Stimulated activated CD4-positive, alpha-beta T cell treated with anti-CD3 and anti-CD28 coated beads, Interleukin-12 subunit alpha, Interleukin-12 subunit beta, amount 100 ng/mL, for 48 hours (primary cell): ENCODE measurements around the gene KRT81.
A peak's percentile ranks its signal among the peaks of the same experiment; 100 is the strongest.
"Not testable (repeated sequence)": the region's sequence is repeated elsewhere in the genome, so short reads cannot be mapped to it uniquely, and the experiment has no call there.

Experiments used
- DNase-seq, 3 donors: peaks; one replicate each; pipeline ENCODE4 v3.0.0-alpha.2; 2020; ENCODE audit warnings: low read depth in 2 of 3, low spot score in 1 of 3

The KRT81 gene

GRCh38 chr12:52243856-52244614, 47.3 kb downstream of the KRT81 start:
- DNase-seq, result peak; percentile 52 to 66 (median 60)

DNA sequence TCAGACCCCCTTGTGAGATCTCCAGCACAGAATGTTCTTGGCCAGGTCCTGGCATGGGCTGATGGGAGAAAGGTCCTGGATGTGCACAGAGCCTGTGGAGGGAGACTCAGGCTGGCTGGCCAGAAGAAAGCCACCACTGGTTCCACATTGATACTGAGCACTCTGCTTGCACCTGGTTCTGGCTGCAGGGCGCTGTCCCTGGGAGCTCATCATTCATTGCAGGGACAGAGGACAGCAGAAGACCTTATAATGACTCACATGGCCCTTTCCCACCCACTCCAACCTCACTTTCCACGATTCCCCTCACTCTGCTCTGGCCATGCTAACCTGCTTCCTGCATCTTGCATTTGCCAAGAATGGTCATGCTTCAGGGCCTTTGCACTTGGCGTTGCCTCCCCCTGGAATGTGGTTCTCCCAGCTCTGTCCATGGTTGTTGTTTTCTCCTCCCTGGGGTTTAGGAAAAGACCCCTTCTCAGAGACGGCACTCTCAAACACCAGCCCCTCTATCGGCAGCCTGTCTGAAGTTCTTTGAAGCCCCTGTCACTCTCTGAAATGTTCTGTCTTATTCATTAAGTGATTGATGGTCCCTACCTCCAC, 48.0 kb downstream of the KRT81 start:
- DNase-seq, result no peak

GRCh38 chr12:52242442-52243258, 48.7 kb downstream of the KRT81 start:
- DNase-seq, result no peak

- DNase-seq, result no peak
These were observed 50.0 kb downstream of the KRT81 start for GRCh38 chr12:52241205-52241842.

DNA sequence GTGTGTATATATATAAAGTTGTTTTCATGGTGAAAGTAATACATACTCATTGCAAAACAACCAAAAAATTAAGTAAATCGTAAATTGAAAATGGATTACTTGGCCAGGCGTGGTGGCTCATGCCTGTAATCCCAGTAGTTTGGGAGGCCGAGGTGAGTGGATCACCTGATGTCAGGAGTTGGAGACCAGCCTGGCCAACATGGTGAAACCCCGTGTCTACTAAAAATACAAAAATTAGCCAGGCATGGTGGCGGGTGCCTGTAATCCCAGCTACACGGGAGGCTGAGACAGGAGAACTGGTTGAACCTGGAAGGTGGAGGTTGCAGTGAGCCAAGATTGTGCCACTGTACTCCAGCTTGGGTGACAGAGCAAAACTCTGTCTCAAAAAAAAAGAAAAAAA, 51.1 kb downstream of the KRT81 start:
- DNase-seq, result not testable (repeated sequence)

DNA sequence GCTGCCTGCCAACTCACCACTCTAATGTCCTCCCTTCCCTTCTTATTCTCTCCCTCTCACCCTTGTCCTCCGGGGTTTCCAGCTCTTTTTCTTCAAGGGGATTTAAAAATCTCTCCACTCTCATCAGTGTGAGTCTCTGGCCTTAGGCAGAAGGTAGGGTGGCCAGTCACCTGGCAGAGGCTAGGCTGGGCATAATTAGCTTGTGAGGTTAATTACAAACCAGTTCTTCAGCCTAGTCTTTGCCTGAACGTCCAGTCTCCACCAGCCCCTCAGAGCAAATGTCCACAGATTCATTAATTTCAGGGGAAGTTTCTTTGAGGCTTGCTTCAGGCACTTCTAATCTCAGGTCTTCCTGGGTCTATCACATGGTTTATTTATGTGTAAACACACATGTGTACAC, 51.6 kb downstream of the KRT81 start:
- DNase-seq, result no peak

GRCh38 chr12:52238916-52239646, 52.3 kb downstream of the KRT81 start:
- no peak for DNase-seq

DNA sequence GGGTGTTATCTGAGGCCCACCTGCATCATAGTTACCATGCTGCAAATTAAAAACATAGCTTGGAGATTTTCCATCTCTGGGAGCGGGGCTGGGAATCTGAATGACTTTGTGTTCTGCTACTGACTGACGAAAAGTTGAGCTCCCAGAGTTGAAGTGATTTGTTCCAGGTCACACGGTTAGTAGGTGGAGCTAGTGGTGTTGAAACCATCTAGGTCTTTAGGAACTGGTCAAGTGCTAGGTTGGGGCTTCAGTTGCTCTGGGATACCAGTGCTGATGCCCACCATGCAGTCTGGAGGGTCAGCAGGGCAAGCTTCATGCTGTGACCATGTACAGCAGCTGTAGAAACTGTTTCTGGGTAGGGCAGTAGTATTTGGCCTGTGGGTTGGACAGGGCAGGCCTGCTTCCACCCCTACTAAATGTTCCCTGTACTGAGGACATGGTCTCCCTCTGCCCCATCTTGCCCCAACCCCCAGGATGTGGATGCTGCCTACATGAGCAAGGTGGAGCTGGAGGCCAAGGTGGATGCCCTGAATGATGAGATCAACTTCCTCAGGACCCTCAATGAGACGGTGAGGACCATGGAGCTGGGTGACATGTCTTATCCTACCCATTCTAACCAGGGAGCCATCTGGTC, 53.0 kb downstream of the KRT81 start:
- DNase-seq, result no peak

GRCh38 chr12:52236386-52237050, 54.8 kb downstream of the KRT81 start:
- no peak for DNase-seq
